ENCODE measurements around the gene PRKAR2B.
A peak's percentile ranks its signal among the peaks of the same experiment; 100 is the strongest.

The PRKAR2B gene

GRCh38 chr7:107044347-107045194 lies at the start of gene PRKAR2B:
Gene PRKAR2B (plus strand): TSS chr7:107044705. CDS start chr7:107044908, 203 bp downstream.
- DNase-seq: peak; percentile 9 to 65

DNA sequence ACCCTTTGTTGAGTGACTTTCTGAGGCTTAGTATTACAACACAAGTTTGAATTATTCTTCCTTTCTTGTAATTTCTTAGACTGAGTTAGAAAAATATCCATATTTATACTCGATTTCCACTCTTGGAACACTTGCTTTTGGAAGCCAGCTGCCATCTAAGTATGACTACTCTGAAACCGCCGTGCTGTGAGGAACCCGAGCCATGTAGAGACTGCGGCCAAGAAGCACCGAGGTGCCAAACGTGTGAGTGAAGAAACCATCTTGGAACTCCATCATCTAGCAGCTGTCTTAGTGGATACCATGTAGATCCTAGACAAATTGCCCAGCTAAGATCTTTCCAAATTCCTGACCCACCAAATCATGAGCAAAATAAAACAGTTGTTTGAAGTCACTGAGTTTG lies 49.7 kb upstream of the PRKAR2B start:
- no peak for DNase-seq

- DNase-seq: no peak
Observed at GRCh38 chr7:106997487-106998271, 46.8 kb upstream of the PRKAR2B start.

- DNase-seq: no peak
Observed at GRCh38 chr7:106999023-106999422, 45.5 kb upstream of the PRKAR2B start.

DNA sequence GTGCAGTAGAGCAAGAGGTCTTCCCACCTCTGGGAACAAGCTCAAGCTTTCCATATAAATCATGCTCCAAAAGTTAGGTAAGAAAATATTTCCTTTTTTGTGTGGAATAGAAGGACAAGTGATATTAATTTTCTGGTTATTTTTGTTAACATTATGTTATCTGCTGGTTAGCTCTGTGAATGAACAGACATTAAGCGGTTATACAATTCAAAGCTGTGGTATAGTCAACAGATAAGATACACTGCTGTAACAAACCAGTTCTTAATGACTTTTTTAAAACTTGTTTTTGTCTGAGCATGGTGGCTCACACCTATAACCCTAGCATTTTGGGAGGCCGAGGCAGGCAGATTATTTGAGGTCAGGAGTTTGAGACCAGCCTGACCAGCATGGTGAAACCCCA lies 43.0 kb upstream of the PRKAR2B start:
- no peak for DNase-seq

GRCh38 chr7:107002126-107002525 lies 42.4 kb upstream of the PRKAR2B start:
- no peak for DNase-seq

DNA sequence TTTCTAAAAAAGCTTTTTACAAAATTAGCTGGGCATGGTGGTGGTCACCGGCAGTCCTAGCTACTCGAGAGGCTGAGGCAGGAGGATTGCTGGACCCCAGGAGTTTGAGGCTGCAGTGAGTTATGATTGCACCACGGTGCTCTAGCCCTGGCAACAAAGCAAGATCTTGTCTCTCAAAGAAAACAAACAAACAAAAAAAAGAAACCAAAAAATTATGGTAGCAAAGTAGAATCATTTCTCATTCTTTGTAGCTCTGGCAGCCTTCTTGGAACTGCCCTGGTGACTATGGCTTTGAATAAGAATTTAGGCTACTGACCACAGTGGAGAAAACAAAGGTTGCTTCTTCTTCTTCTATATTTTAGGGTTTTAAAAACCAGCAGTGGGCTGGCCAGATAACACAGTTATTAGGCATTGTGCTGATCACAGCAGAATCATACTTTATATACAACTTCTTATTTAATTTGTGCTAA lies 41.9 kb upstream of the PRKAR2B start:
- DNase-seq: no peak

GRCh38 chr7:107007007-107007891 lies 37.3 kb upstream of the PRKAR2B start:
- DNase-seq: no peak

DNA sequence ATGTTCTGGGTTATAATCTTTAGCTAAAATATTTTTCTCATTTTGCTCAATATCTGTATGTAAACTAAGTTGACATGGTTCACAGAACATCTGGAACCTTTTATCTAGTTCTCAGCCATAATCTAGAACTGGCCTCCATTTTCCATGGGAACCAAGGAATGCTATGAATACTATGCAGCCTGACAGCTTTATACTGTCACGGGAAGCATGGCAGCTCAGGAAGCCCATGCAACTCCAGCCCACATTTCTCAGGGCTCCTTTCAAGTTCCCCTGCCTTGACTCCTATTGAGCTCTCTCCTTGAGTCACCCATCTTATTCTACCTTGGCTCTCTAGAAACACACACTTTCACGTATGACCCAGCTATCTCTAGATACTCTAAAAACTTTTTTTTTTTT lies 36.6 kb upstream of the PRKAR2B start:
- no peak for DNase-seq

- no peak for DNase-seq
Observed at GRCh38 chr7:107009846-107010203, 34.7 kb upstream of the PRKAR2B start.

- DNase-seq: no peak
Observed at GRCh38 chr7:107012691-107013090, 31.8 kb upstream of the PRKAR2B start.

GRCh38 chr7:107014387-107015023 lies 30.0 kb upstream of the PRKAR2B start:
- DNase-seq: no peak

GRCh38 chr7:107016312-107016711 lies 28.2 kb upstream of the PRKAR2B start:
- no peak for DNase-seq

GRCh38 chr7:107017965-107018719 lies 26.4 kb upstream of the PRKAR2B start:
- DNase-seq: no peak

GRCh38 chr7:107020400-107020799 lies 24.1 kb upstream of the PRKAR2B start:
- no peak for DNase-seq

DNA sequence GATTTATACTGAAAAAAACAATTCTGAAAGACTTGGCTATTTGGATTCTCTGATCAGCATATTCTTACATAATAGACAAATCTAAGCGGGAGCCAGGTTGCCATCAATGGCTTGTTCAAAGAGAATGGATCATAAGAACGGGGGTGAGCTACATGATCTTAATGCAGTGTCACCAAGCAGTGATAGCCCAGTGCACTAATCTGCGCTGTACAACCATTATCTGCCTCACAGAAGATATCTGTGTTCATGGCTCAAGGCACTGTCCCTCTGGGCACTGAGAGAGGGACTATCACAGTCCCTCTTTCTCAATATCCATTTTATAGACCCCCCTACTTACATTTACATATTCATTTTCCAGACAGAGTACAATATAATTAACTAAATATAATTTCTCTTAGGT lies 22.9 kb upstream of the PRKAR2B start:
- DNase-seq: no peak

GRCh38 chr7:107023522-107024151 lies 20.9 kb upstream of the PRKAR2B start:
- DNase-seq: no peak

- DNase-seq: no peak
Observed at GRCh38 chr7:107024906-107025305, 19.6 kb upstream of the PRKAR2B start.

DNA sequence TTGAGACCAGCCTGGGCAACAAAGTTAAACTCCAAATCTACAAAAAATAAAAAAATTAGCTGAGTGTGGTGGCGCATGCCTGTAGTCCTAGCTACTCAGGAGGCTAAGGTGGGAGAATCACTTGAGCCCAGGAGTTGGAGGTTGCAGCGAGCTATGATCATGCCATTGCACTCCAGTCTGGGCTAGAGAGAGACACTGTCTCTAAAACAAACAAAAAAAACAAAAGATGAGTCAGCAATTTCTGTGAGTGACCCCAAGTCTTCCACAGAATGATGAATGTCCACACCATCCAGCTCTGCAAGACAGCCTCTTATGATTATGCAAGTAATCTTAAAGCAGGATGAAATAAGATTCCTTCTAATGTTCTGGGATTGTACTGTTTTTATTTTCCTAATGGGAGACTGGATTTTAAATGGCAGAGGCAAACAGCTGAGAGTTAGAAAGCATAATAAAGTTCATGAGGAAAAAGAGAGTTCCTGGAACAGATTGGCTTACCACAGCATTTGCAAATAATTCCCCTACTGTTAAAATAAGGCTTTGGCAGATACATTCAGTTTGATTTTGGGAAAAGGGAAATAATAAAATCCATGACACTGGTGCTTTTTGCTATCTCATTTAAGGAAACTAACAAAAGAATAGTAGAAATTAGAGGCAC lies 18.9 kb upstream of the PRKAR2B start:
- no peak for DNase-seq

DNA sequence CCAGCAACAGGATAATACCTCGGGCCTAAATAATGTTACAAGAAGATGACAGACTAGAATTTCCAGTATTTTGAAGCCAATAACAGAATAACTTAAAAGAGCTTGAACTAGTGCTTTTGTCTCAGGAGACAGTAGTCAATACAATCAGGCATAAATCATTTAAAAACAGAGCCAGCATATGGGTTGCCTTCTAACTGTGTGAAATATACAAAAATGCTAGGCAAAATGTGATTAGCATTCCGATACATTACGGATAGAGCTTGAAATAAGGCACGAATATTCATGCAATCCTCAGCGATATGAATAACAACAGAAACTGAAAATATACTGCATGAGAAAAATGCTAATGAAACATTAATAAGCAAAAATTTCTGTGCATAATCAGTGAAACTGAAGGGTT lies 18.3 kb upstream of the PRKAR2B start:
- no peak for DNase-seq

GRCh38 chr7:107027208-107027607 lies 17.3 kb upstream of the PRKAR2B start:
- no peak for DNase-seq

All from SW 1271 (cell line).